Subcutaneous abdominal adipose tissue (tissue), 5 donors: ENCODE results near the gene PLGLB1.
"Not testable (repeated sequence)": the region's sequence is repeated elsewhere in the genome, so short reads cannot be mapped to it uniquely, and the experiment has no call there.

ENCODE experiments used
- H3K27ac ChIP-seq: one replicate; pipeline ENCODE4 v1.7.0; 2013; ENCODE audit warnings: low read depth, mild to moderate bottlenecking, inconsistent platforms, low read length, moderate library complexity
- H3K27me3 ChIP-seq, 5 donors: one replicate each; pipeline ENCODE4 v1.7.0; 2013; ENCODE audit warnings: low read length in 5 of 5, inconsistent platforms in 1 of 5; ENCODE audit not compliant: control insufficient read depth in 5 of 5, insufficient read depth in 4 of 5
- H3K36me3 ChIP-seq, 5 donors: one replicate each; pipeline ENCODE4 v1.7.0; 2013; ENCODE audit warnings: low read length in 5 of 5; ENCODE audit not compliant: control insufficient read depth in 5 of 5, insufficient read depth in 5 of 5
- H3K4me1 ChIP-seq, 5 donors: one replicate each; pipeline ENCODE4 v1.7.0; 2013; ENCODE audit warnings: low read length in 5 of 5, mild to moderate bottlenecking in 3 of 5, moderate library complexity in 1 of 5; ENCODE audit not compliant: control insufficient read depth in 5 of 5, insufficient read depth in 5 of 5
- H3K4me3 ChIP-seq, 5 donors: one replicate each; pipeline ENCODE4 v1.7.0; 2013; ENCODE audit warnings: low read length in 5 of 5, low read depth in 1 of 5
- H3K9ac ChIP-seq, 5 donors: one replicate each; pipeline ENCODE4 v1.7.0; 2013; ENCODE audit warnings: low read length in 5 of 5, mild to moderate bottlenecking in 4 of 5, moderate library complexity in 3 of 5
- H3K9me3 ChIP-seq, 5 donors: one replicate each; pipeline ENCODE4 v1.7.0; 2013; ENCODE audit warnings: low read length in 5 of 5; ENCODE audit not compliant: control insufficient read depth in 5 of 5
- donor health status: healthy.
- donor health status: healthy.
- donor health status: healthy.
- donor health status: healthy.
- donor health status: healthy.

Gene PLGLB1

GRCh38 chr2:87021744-87022143, at the start of gene PLGLB1:
Gene PLGLB1 (minus strand): TSS chr2:87021844. CDS start chr2:87021783, 61 bp downstream.
- H3K27me3 ChIP-seq, H3K4me1 ChIP-seq, H3K36me3 ChIP-seq, H3K9ac ChIP-seq, H3K27ac ChIP-seq, H3K4me3 ChIP-seq, H3K9me3 ChIP-seq: not testable (repeated sequence)

GRCh38 chr2:87064305-87064704, 42.7 kb upstream of the PLGLB1 start:
- not testable (repeated sequence) for H3K36me3 ChIP-seq, H3K4me3 ChIP-seq, H3K9me3 ChIP-seq, H3K9ac ChIP-seq, H3K27me3 ChIP-seq, H3K27ac ChIP-seq, H3K4me1 ChIP-seq

DNA sequence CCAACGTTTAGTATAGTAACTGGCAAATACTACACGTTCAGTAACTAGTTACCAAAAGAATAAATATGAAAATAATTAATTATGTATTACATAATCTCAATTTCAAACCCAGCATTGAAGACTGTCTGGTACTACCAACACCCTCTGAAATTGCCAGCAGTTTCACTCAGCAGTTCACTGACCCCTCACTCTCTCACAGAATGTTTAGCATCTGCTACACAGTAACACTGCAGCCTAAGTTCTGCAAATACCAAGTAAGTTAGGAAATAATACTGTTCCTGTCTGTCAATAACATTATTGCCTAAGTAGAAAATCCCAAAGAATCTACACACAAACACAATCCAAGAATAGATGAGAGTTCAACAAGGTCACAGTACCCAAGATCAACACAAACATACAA, 41.8 kb upstream of the PLGLB1 start:
- H3K36me3 ChIP-seq, H3K4me1 ChIP-seq, H3K27ac ChIP-seq, H3K27me3 ChIP-seq, H3K4me3 ChIP-seq, H3K9me3 ChIP-seq, H3K9ac ChIP-seq: not testable (repeated sequence)

DNA sequence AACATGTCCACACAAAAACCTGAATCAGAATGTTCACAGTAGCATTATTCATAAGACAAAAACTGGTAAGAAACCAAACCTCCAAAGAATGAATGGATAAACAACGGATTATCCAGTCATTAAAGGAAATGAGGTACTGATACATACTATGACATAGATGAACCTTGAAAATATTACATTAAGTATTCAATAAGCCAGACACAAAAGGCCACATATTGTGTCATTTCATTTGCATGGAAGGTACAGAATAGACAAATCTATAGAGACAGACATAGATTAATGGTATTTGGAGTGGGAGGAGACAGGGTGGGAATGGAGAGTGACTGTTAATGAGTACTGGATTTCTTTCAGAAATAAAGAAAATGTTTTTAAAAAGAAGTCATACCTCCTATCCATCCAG, 39.9 kb upstream of the PLGLB1 start:
- H3K4me1 ChIP-seq, H3K9ac ChIP-seq, H3K9me3 ChIP-seq, H3K27me3 ChIP-seq, H3K4me3 ChIP-seq, H3K36me3 ChIP-seq, H3K27ac ChIP-seq: not testable (repeated sequence)

DNA sequence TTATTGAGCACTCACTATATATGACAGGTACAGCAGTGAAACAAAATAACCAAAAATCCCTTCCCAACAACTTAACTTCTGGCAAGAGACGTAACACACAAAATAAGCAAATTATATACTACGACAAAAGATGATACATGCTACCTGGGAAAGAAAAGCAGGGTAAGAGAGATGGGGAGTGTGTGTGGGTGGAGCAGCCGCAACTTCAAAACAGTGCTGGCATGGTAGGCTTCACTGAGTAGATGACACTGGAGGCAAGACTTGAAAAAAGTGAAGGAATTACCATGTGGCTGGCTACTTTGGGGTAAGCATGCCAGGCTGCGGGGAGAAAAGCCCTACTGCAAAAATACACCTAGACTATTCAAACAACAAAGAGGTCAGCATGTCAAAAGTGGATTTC, 36.0 kb upstream of the PLGLB1 start:
- not testable (repeated sequence) for H3K9ac ChIP-seq, H3K4me1 ChIP-seq, H3K27me3 ChIP-seq, H3K4me3 ChIP-seq, H3K27ac ChIP-seq, H3K9me3 ChIP-seq, H3K36me3 ChIP-seq

GRCh38 chr2:87056843-87057242, 35.2 kb upstream of the PLGLB1 start:
- H3K4me3 ChIP-seq, H3K27ac ChIP-seq, H3K9me3 ChIP-seq, H3K9ac ChIP-seq, H3K36me3 ChIP-seq, H3K4me1 ChIP-seq, H3K27me3 ChIP-seq: not testable (repeated sequence)

DNA sequence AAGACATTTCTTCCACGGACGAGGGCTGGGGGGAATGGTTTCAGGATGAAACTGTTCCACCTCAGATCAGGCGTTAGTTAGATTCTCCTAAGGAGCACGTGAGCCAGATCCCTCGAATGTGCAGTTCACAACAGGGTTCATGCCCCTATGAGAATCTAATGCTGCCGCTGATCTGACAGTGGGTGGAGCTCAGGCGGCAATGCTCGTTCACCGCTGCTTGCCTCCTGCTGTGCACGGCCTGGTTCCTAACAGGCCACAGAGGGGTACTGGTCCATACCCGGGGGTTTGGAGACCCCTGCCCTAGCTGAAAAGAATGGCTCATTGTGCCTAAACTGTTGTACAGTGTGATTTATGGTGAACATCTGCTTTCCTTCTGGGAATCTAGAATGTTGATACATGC, 34.8 kb upstream of the PLGLB1 start:
- H3K9ac ChIP-seq, H3K27me3 ChIP-seq, H3K27ac ChIP-seq, H3K4me3 ChIP-seq, H3K9me3 ChIP-seq, H3K4me1 ChIP-seq, H3K36me3 ChIP-seq: not testable (repeated sequence)

GRCh38 chr2:87054375-87054774, 32.7 kb upstream of the PLGLB1 start:
- not testable (repeated sequence) for H3K4me1 ChIP-seq, H3K4me3 ChIP-seq, H3K9ac ChIP-seq, H3K36me3 ChIP-seq, H3K27me3 ChIP-seq, H3K27ac ChIP-seq, H3K9me3 ChIP-seq

- H3K9me3 ChIP-seq, H3K27ac ChIP-seq: not testable (repeated sequence)
Measured at GRCh38 chr2:87041321-87041978, 19.8 kb upstream of the PLGLB1 start.

GRCh38 chr2:87028607-87029006, 7.0 kb upstream of the PLGLB1 start:
- H3K4me3 ChIP-seq, H3K9me3 ChIP-seq, H3K4me1 ChIP-seq, H3K27me3 ChIP-seq, H3K9ac ChIP-seq, H3K36me3 ChIP-seq, H3K27ac ChIP-seq: not testable (repeated sequence)

More at GRCh38 chr2:87041321-87041978, 19.8 kb upstream of the PLGLB1 start:
- H3K36me3 ChIP-seq, H3K4me1 ChIP-seq, H3K9ac ChIP-seq, H3K27me3 ChIP-seq, H3K4me3 ChIP-seq: not testable (repeated sequence)

DNA sequence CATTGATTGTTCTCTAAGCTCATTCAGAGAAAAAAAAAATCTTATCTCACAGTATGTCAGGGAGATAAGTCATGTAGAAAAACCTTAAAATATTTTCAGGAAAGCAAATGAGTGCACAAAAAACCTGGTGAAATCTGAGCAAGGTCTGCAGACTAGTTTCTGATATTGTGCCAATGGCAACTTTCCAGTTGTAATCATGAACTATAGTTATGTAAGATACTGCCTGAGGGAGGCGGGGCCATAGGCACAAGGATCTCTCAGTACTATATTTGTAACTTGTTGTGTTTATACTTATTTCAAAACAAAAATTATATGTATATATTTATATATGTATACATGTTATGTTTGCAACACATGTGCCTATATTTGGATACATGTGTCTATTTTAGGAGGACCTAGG, 5.2 kb upstream of the PLGLB1 start:
- H3K4me1 ChIP-seq, H3K36me3 ChIP-seq, H3K27ac ChIP-seq, H3K9me3 ChIP-seq, H3K9ac ChIP-seq, H3K27me3 ChIP-seq, H3K4me3 ChIP-seq: not testable (repeated sequence)
